HK-2 (cell line): ENCODE data around the gene CLDN5.
"Not testable (repeated sequence)": the region's sequence is repeated elsewhere in the genome, so short reads cannot be mapped to it uniquely, and the experiment has no call there.

Source experiments
- DNase-seq: peaks from one replicate; pipeline ENCODE4 v3.0.0-alpha.2; 2018; ENCODE audit not compliant: unreplicated experiment

CLDN5 gene

GRCh38 chr22:19548427-19548826 is 24.2 kb upstream of the CLDN5 start:
- DNase-seq, result not testable (repeated sequence)

GRCh38 chr22:19547620-19548019 is 23.4 kb upstream of the CLDN5 start:
- DNase-seq, result no peak

DNA sequence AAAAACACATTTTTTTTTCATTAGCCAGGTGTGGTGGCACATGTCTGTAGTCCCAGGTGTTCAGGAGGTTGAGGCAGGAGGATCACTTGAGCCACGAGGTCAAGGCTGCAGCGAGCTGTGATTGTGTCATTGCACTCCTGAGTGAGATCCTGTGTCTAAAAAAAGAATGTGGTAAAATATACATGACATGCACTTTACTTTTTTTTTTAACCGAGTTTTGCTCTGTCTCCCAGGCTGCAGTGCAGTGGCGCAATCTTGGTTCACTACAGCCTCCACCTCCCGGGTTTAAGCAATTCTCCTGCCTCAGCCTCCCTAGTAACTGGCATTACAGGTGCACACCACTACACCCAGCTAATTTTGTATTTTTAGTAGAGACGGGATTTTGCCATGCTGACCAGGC is 22.5 kb upstream of the CLDN5 start:
- DNase-seq, result no peak

DNA sequence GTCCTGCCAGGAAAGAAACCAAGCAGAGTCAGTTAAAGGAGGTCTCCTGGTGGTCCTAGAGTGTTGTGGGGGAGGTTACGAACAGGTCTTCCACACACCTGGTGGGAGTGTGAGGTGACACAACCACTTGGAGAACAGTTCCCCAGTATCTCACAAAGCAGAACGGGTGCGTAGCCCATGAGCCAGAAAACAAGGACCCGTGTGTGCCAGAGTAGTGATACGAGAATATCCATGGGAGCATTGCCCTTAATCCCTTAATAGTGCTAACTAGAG is 21.7 kb upstream of the CLDN5 start:
- no peak for DNase-seq

DNA sequence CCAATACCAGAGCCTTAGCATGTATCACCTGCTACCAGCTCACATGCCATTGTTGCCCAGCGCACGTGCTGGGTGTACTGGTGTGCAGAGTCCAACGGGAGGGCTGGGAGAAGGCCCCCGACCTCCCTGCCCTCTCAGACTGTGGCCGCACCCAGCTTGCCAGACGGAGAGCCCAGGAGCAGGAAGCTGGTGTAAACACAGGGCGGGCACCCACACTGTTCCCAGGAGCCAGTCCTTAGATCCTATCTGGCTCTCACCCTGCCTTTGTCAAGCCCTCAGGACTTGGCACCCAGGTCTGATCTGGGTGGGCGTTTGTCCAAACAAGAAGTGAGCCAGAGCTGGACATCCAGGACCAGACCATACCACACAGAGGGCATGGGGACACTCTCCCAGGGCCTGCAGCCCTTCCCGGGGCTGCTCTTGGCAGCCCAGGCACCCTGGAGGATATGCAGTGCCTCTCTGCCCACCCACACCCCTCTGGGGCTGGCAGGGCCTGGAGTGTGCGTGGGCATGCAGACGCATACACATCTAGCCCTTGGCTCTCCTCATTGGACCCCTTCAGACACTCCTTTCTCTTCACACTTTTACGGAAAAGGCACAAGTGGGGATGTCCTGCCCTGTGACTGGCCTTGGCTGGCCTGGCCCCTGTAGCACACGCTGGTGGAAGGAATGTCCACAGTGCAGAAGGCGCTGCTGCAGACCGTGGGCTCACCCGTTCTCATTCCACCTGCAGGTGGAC is 19.9 kb upstream of the CLDN5 start:
- DNase-seq, result no peak

DNA sequence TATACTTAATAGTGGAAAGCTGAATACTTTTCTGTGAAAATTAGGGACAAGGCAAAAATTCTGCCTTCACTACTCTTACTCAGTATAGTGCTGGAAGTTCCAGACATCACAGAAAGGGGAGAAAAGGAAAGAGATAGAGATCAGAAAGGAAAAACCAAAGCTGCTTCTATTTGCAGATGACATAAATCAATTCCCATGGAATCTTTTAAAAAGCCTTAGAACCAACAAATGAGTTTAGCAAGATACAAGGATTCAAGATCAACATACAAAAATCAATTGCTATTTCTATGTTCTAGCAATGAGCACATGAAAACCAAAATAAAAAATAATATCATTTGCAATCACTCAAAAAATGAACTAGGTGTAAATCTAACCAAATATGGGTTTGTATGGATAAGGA is 16.2 kb upstream of the CLDN5 start:
- no peak for DNase-seq

- DNase-seq, result no peak
These were observed 13.8 kb upstream of the CLDN5 start for GRCh38 chr22:19537941-19538488.

DNA sequence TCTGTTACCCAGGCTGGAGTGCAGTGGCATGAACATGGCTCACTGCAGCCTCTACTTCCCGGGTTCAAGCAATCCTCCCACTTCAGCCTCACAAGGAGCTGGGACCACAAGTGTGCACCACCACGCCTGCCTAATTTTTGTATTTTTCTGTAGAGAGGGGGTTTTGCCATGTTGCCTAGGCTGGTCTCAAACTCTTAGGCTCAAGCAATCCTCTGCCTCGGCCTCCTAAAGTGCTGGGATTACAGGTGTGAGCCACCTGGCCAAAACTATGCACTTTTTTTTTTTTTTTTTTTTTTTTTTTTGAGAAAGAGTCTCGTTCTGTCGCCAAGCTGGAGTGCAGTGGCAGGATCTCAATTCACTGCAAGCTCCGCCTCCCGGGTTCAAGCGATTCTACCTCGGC is 12.4 kb upstream of the CLDN5 start:
- DNase-seq, result no peak

- no peak for DNase-seq
These were observed 10.8 kb upstream of the CLDN5 start for GRCh38 chr22:19535001-19535400.

GRCh38 chr22:19533857-19534256 is 9.6 kb upstream of the CLDN5 start:
- DNase-seq, result no peak

GRCh38 chr22:19533049-19533626 is 8.9 kb upstream of the CLDN5 start:
- no peak for DNase-seq

DNA sequence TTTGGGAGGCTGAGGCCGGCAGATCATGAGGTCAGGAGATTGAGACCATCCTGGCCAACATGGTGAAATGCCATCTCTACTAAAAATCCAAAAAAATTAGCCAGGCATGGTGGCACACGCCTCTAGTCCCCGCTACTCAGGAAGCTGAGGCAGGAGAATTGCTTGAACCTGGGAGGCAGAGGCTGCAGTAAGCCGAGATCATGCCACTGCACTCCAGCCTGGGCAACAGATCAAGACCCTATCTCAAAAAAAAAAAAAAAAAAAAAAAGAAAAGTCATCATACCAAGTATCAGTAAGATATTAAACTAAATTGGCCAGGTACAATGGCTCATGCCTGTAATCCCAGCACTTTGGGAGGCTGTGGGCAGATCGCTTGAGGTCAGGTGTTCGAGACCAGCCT is 7.1 kb upstream of the CLDN5 start:
- not testable (repeated sequence) for DNase-seq

- no peak for DNase-seq
These were observed 6.5 kb upstream of the CLDN5 start for GRCh38 chr22:19530751-19531150.

DNA sequence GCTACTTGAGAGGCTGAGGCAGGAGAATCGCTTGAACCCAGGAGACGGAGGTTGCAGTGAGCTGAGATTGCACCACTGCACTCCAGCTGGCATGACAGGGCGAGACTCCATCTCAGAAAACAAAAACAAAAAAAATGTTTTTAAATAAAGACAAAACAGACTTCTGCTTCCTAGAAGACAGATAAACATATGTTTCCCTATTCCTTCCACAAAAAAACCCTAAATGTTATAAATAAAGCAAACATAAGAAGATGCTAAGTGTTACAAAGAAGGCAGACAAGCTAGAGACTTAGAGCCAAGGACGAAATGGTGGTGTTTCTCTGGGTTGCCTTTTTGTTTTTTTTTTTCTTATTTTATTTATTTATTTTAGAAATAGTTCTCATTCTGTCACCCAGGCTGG is 5.6 kb upstream of the CLDN5 start:
- DNase-seq, result no peak

- peak; percentile 52 for DNase-seq
These were observed 3.7 kb upstream of the CLDN5 start for GRCh38 chr22:19527861-19528417.

GRCh38 chr22:19527321-19527721 is 3.1 kb upstream of the CLDN5 start:
- DNase-seq, result no peak

DNA sequence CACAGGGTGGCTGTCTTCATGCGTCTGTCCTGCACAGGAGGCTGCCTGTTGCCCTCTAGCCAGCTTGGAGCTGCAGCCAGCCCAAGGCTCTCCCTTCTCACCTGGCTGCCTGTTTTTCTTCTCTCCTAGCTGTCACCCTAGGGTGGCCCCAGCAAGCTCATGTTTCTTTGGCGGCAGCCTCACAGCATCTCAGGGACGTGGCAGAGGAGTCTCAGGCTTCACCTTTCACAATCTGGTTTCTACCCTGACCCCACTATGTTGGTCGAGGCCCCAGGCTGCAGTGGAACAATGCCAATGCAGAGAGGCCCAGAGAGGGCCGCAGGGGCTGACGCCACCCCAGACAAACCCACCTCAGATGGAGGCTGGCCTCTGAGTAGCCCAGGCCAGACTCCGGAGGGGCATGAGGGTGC is 2.5 kb upstream of the CLDN5 start:
- no peak for DNase-seq

DNA sequence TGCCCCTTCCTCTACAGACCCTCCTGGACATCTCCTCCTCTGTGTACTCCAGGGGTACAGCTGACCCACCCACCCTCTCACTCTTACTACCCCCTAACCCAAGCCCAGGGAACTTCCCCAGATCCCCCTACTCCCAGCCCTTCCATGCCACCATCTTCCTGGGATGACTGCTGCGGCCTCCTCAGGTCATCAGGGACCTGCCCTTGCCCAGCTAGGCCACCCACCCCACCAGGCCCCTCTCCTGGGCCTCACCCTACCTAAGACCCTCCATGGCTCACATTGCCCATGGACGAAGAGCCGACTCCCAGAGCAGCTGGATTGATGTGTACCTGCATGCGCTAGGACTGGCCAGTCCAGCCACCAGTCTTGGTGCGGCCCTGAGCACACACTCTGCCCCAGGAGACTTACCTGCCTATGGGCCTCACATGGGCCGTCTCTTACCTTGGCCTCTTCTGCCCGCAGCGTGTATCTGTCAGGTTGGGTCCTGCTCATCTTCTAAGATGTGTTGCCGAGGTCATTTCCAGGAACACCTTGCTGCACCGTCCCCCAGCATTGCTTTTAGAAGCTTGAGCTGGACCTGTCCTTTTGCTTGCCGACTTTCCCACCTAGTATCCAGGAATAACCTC is 2.0 kb upstream of the CLDN5 start:
- no peak for DNase-seq

GRCh38 chr22:19525666-19526065 is 1.5 kb upstream of the CLDN5 start:
- DNase-seq, result no peak

DNA sequence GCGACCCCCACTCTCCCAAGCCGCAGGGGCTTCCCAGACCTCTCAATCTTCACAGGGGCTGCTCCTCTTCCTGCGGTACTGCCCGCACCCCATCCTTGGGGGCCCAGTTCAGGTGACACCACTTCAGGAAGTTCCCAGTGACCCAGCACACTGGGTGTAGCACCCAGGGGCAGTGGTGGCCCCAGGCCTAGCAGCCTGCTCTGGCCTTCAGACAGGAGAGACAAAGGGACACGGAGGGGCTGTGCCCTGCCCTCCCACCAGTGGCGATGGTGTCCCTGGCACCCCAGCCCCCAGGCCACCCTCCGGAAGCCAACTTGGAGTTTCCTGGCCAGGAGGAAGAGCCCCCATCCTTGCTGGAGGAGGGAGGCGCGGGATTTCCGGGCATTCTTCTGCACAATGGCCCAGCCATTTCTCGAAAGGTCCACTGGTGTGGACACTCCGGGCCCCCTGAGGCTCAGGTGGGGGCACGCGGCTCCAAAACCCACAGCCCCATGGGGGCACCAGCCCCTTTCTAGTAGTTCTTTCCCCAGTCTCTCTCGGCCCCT is 978 bp upstream of the CLDN5 start:
- no peak for DNase-seq

DNA sequence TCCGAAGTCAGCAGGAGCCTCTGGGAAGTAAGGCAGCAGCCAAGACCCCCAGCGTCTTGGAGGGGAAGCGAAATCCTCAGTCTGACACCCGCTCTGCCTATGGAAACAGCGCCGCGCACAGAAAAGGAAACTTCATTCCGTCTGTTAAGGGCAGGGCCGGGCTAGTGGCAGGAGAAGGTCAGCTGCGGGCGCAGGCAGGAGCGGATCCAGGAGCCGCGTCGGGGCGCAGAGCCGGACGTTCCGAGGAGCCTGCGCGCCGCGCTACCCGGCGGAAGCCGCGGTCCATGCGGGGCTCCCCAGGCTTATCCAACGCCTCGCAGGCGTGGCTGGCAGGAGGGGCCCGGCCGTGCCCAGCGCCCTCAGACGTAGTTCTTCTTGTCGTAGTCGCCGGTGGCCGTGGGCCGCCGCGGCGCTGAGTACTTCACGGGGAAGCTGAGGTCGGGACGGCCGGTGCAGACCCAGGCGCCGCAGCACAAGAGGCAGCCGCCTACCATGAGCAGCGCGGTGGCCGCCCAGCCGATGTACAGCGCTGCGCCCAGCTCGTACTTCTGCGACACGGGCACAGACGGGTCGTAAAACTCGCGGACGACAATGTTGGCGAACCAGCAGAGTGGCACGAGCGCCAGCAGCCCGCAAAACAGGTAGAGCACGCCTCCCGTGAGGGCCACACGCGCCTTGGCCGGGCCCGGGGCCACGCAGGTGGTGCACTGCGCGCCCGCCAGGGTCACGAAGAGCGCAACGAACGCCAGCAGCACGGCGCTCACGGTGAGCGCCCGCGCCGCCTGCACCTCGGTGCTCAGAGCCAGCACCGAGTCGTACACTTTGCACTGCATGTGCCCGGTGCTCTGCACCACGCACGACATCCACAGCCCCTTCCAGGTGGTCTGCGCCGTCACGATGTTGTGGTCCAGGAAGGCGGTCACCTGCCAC is 705 bp downstream of the CLDN5 start:
- DNase-seq, result no peak

- DNase-seq, result no peak
These were observed 1.4 kb downstream of the CLDN5 start for GRCh38 chr22:19522881-19523239.
